ENCODE measurements around the gene MEIS3.

DNA sequence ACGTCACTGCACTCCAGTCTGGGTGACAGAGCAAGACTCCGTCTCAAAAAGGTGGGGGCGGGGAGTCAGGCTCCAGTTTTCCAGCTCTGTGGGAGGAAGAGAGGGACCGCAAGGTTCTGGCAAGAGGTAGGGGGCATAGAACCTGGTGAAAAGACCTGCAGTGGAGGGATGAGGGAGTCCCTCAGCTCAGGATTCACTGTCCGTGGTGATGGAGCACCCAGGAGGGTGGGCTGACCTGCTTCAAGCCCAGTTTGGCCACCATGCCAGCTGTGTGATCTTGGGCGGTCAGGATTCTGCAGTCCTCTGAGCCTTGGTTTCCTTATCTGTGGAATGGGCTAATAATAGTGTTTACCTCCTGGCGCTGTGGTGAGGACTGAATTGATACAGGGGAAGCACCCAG, 31.2 kb upstream of the MEIS3 start:
- TF ChIP-seq, protein P1, sequence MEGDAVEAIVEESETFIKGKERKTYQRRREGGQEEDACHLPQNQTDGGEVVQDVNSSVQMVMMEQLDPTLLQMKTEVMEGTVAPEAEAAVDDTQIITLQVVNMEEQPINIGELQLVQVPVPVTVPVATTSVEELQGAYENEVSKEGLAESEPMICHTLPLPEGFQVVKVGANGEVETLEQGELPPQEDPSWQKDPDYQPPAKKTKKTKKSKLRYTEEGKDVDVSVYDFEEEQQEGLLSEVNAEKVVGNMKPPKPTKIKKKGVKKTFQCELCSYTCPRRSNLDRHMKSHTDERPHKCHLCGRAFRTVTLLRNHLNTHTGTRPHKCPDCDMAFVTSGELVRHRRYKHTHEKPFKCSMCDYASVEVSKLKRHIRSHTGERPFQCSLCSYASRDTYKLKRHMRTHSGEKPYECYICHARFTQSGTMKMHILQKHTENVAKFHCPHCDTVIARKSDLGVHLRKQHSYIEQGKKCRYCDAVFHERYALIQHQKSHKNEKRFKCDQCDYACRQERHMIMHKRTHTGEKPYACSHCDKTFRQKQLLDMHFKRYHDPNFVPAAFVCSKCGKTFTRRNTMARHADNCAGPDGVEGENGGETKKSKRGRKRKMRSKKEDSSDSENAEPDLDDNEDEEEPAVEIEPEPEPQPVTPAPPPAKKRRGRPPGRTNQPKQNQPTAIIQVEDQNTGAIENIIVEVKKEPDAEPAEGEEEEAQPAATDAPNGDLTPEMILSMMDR (IDR thresholded peaks at IDR 0.05; ENCODE audit: low read length), result no peak
- no peak for TF ChIP-seq EZH2 (optimal IDR thresholded peaks at IDR 0.05; ENCODE audit: low read depth, low read length)
